ENCODE data around the gene GSE1. TPM values are rescaled to one million over a fixed set of nuclear protein-coding genes. Genes with fewer than 3 reads are reported as not detected.
"Not testable (repeated sequence)": the region's sequence is repeated elsewhere in the genome, so short reads cannot be mapped to it uniquely, and the experiment has no call there.

The GSE1 gene
- total RNA-seq, 4 donors from 2014 or later = 46.7 to 144 (median 96.9) TPM

GRCh38 chr16:85589688-85590505 is 23.2 kb upstream of the GSE1 start:
- Histone ChIP-seq H3K36me3 (no peaks in the 10 kb centered on the region), H3K27ac (no peak overlapping the region), H3K4me1 (peaks cover 17% of the 10 kb centered on the region), H3K4me3 (no peak overlapping the region), H3K27me3 (no peaks in the 10 kb centered on the region), H3K9me3 (no peaks in the 10 kb centered on the region)
- WGBS = 97% methylated on average over 20 of the region's 20 CpGs
- TF ChIP-seq POLR2A (IDR thresholded peaks at IDR 0.05) = no peak
- TF ChIP-seq POLR2AphosphoS5 (IDR thresholded peaks at IDR 0.05) = no peak
- no peak for TF ChIP-seq CTCF (IDR thresholded peaks at IDR 0.05)
- no peak for TF ChIP-seq EP300 (IDR thresholded peaks at IDR 0.05)
- no peak for DNase-seq (ENCODE audit: low spot score in 2 of 2)

GRCh38 chr16:85590506-85590832 is 22.7 kb upstream of the GSE1 start:
- WGBS = 94% methylated on average over 11 of the region's 12 CpGs
- Histone ChIP-seq H3K27me3 (no peaks in the 10 kb centered on the region), H3K36me3 (no peaks in the 10 kb centered on the region), H3K9me3 (no peaks in the 10 kb centered on the region), H3K4me1 (peaks cover 17% of the 10 kb centered on the region), H3K27ac (no peak overlapping the region), H3K4me3 (no peak overlapping the region)
- DNase-seq (ENCODE audit: low spot score in 2 of 2) = no peak
- TF ChIP-seq POLR2A (IDR thresholded peaks at IDR 0.05) (no peak), CTCF (IDR thresholded peaks at IDR 0.05) (no peak), EP300 (IDR thresholded peaks at IDR 0.05) (no peak), POLR2AphosphoS5 (IDR thresholded peaks at IDR 0.05) (no peak)

- no peaks in the 10 kb centered on the region for H3K27me3 ChIP-seq
- H3K27ac ChIP-seq = no peak overlapping the region
- no peaks in the 10 kb centered on the region for H3K9me3 ChIP-seq
- TF ChIP-seq CTCF (IDR thresholded peaks at IDR 0.05) = no peak
- TF ChIP-seq EP300 (IDR thresholded peaks at IDR 0.05) = no peak
- no peak for TF ChIP-seq POLR2A (IDR thresholded peaks at IDR 0.05)
- TF ChIP-seq POLR2AphosphoS5 (IDR thresholded peaks at IDR 0.05) = no peak
- H3K4me3 ChIP-seq = no peak overlapping the region
- no peak for DNase-seq (ENCODE audit: low spot score in 2 of 2)
- peaks cover 17% of the 10 kb centered on the region for H3K4me1 ChIP-seq
- 92% methylated on average over 8 of the region's 11 CpGs for WGBS
- no peaks in the 10 kb centered on the region for H3K36me3 ChIP-seq
These were observed 21.7 kb upstream of the GSE1 start for GRCh38 chr16:85591381-85591780.

- not testable (repeated sequence) for H3K27ac ChIP-seq; H3K36me3 ChIP-seq; DNase-seq (ENCODE audit: low spot score in 2 of 2); H3K27me3 ChIP-seq; H3K4me3 ChIP-seq; H3K9me3 ChIP-seq
- WGBS = 79% methylated on average over 7 of the region's 8 CpGs
- H3K4me1 ChIP-seq = peaks cover 17% of the 10 kb centered on the region
These were observed 20.8 kb upstream of the GSE1 start for GRCh38 chr16:85592277-85592676.

- DNase-seq (ENCODE audit: low spot score in 2 of 2) = no peak
- Histone ChIP-seq H3K36me3 (no peaks in the 10 kb centered on the region), H3K27ac (no peak overlapping the region), H3K9me3 (no peaks in the 10 kb centered on the region), H3K27me3 (no peaks in the 10 kb centered on the region), H3K4me3 (no peak overlapping the region), H3K4me1 (peaks cover 17% of the 10 kb centered on the region)
- WGBS = 67% methylated on average over 3 of the region's 12 CpGs
- TF ChIP-seq POLR2A (IDR thresholded peaks at IDR 0.05) = no peak
- TF ChIP-seq EP300 (IDR thresholded peaks at IDR 0.05) = no peak
- TF ChIP-seq POLR2AphosphoS5 (IDR thresholded peaks at IDR 0.05) = no peak
- no peak for TF ChIP-seq CTCF (IDR thresholded peaks at IDR 0.05)
These were observed 20.2 kb upstream of the GSE1 start for GRCh38 chr16:85592700-85593493.
